Trophoblast cell (in vitro differentiated cells and primary cell): ENCODE measurements around the gene RORC.

ENCODE experiments used
- DNase-seq, 2 donors: peaks; one replicate each; pipeline ENCODE4 v3.0.0-alpha.2; 2016
- H2AFZ ChIP-seq: 2 replicates; pipeline ENCODE4 v1.6.1; 2013; ENCODE audit warnings: low read length, moderate library complexity, mild to moderate bottlenecking; ENCODE audit not compliant: insufficient read depth, poor library complexity
- H2AK5ac ChIP-seq: 2 replicates; pipeline ENCODE4 v1.6.1; 2013; ENCODE audit warnings: mild to moderate bottlenecking, low read length
- H2BK120ac ChIP-seq: 2 replicates; pipeline ENCODE4 v1.6.1; 2013; ENCODE audit warnings: low read length, mild to moderate bottlenecking, moderate library complexity; ENCODE audit not compliant: insufficient read depth, poor library complexity
- H2BK12ac ChIP-seq: 2 replicates; pipeline ENCODE4 v1.6.1; 2013; ENCODE audit warnings: mild to moderate bottlenecking, low read length, moderate library complexity
- H2BK5ac ChIP-seq: 2 replicates; pipeline ENCODE4 v1.6.1; 2013; ENCODE audit warnings: low read length, low read depth, moderate library complexity, mild to moderate bottlenecking; ENCODE audit not compliant: poor library complexity
- H3K14ac ChIP-seq: 2 replicates; pipeline ENCODE4 v1.6.1; 2013; ENCODE audit warnings: mild to moderate bottlenecking, low read length
- H3K18ac ChIP-seq: 2 replicates; pipeline ENCODE4 v1.6.1; 2013; ENCODE audit warnings: mild to moderate bottlenecking, low read length
- H3K23ac ChIP-seq: 2 replicates; pipeline ENCODE4 v1.6.1; 2013; ENCODE audit warnings: low read length
- H3K27ac ChIP-seq: 2 replicates; pipeline ENCODE4 v1.5.1; 2013; ENCODE audit warnings: low read depth, mild to moderate bottlenecking, inconsistent platforms, low read length, moderate library complexity
- H3K27me3 ChIP-seq: 2 replicates; pipeline ENCODE4 v1.6.1; 2013; ENCODE audit warnings: inconsistent platforms, mild to moderate bottlenecking, low read length, moderate library complexity; ENCODE audit not compliant: insufficient read depth
- H3K36me3 ChIP-seq, 2 experiments: 1 replicate in 1 of 2; 2 replicates in 1 of 2; pipeline ENCODE4 v1.6.1; 2013; ENCODE audit warnings: low read length in 2 of 2, mild to moderate bottlenecking in 2 of 2, moderate library complexity in 1 of 2; ENCODE audit not compliant: insufficient read depth in 2 of 2, control insufficient read depth in 1 of 2
- H3K4ac ChIP-seq: 2 replicates; pipeline ENCODE4 v1.6.1; 2013; ENCODE audit warnings: low read depth, mild to moderate bottlenecking, low read length, moderate library complexity
- H3K4me1 ChIP-seq, 2 experiments: 1 replicate in 1 of 2; 2 replicates in 1 of 2; pipeline ENCODE4 v1.6.1; 2013; ENCODE audit warnings: low read length in 2 of 2, mild to moderate bottlenecking in 2 of 2, moderate library complexity in 1 of 2; ENCODE audit not compliant: insufficient read depth in 2 of 2, control insufficient read depth in 1 of 2
- H3K4me2 ChIP-seq: 2 replicates; pipeline ENCODE4 v1.6.1; 2013; ENCODE audit warnings: inconsistent platforms, mild to moderate bottlenecking, low read length, moderate library complexity
- H3K4me3 ChIP-seq: 2 replicates; pipeline ENCODE4 v1.5.1; 2013; ENCODE audit warnings: mild to moderate bottlenecking, low read depth, low read length, inconsistent platforms
- H3K79me1 ChIP-seq: one replicate; pipeline ENCODE4 v1.6.1; 2013; ENCODE audit warnings: low read length
- H3K79me2 ChIP-seq: 2 replicates; pipeline ENCODE4 v1.6.1; 2013; ENCODE audit warnings: low read length, mild to moderate bottlenecking; ENCODE audit not compliant: control insufficient read depth, insufficient read depth, poor library complexity
- H3K9ac ChIP-seq: 2 replicates; pipeline ENCODE4 v1.6.1; 2013; ENCODE audit warnings: mild to moderate bottlenecking, low read length
- H3K9me3 ChIP-seq: 2 replicates; pipeline ENCODE4 v1.6.1; 2013; ENCODE audit warnings: low read depth, mild to moderate bottlenecking, control low read depth, inconsistent platforms, low read length; ENCODE audit not compliant: insufficient read depth
- H4K12ac ChIP-seq: 2 replicates; pipeline ENCODE4 v1.6.1; 2013; ENCODE audit warnings: low read depth, mild to moderate bottlenecking, low read length, moderate library complexity
- H4K8ac ChIP-seq: 2 replicates; pipeline ENCODE4 v1.6.1; 2013; ENCODE audit warnings: low read depth, mild to moderate bottlenecking, low read length, moderate library complexity
- H4K91ac ChIP-seq: one replicate; pipeline ENCODE4 v1.6.1; 2013; ENCODE audit warnings: low read depth, mild to moderate bottlenecking, low read length, moderate library complexity
- WGBS: extraction: QIAGEN DNeasy Blood & Tissue Kit; methylation state at CpG from one replicate; pipeline ENCODE4 v1.1.7; 2013; ENCODE audit warnings: missing lambda C conversion rate; ENCODE audit not compliant: insufficient read length, insufficient coverage; ENCODE audit errors: extremely low coverage; 5-methylcytosine and 5-hydroxymethylcytosine counted together

Gene RORC

GRCh38 chr1:151839082-151839412 lies 7.4 kb upstream of the RORC start:
- Histone ChIP-seq H3K9me3 (peaks cover 2% of the 10 kb centered on the region), H4K8ac (peak overlapping the region; percentile 17), H3K79me1 (peaks cover 16% of the 10 kb centered on the region), H3K4me2 (peak overlapping the region; percentile 59), H2AK5ac (no peak overlapping the region), H3K4me1 (peaks cover 24 to 31% of the 10 kb centered on the region in 2 experiments), H4K91ac (no peak overlapping the region), H3K23ac (no peak overlapping the region), H2BK120ac (no peak overlapping the region), H3K18ac (no peak overlapping the region), H3K36me3 (no peaks in the 10 kb centered on the region), H3K79me2 (peaks cover 8% of the 10 kb centered on the region), H3K14ac (peak overlapping the region; percentile 39), H3K4me3 (peak overlapping the region; percentile 55), H3K27me3 (peaks cover 21% of the 10 kb centered on the region), H3K9ac (no peak overlapping the region), H3K27ac (no peak overlapping the region), H3K4ac (no peak overlapping the region), H2AFZ (no peak overlapping the region), H2BK5ac (no peak overlapping the region), H2BK12ac (no peak overlapping the region), H4K12ac (no peak overlapping the region)
- WGBS: no CpG with 5 or more reads among the region's 16 CpGs
- no peak for DNase-seq

DNA sequence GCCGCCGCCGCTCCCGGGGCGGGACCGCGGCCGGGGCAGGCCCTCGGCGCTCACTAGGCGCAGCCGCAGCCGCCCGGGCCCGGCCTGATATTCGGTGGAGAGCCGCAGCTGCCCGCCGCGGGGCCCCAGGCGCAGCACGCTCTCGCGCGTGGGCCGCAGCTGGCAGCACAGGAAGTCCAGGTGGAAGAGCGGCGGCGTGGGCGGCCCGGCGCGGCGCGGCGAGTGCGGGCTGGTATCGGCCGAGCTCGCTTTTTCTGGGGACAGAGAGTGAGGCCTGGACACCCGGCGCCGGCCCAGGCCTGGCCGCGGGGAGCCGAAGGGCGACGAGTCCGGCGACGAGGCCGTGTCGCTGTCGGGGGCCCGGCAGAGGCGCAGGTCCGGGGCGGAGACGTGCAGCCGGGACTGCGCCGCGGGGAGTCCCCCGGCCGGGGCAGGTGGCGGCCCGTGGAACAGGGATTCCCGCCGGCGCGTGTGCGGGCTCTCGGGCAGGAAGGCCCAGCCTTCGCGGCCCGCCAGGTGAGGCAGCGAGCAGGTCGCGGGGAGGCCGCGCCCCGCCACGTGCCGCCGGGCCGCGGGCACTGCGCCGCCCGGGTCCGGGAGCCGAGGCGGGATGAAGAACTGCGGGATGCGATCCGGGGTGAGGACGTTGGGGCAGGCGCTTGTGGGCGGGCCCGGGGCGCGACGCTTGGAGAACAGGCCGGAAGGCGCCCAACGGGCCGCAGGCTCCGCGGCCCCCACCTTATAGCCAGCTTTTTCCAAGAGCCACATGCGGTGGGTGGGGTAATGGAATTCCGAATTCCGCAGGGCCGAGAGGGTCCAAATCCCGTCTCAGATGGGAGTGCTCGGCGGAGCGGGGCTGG lies 6.8 kb upstream of the RORC start:
- Histone ChIP-seq H4K91ac (peak overlapping the region; percentile 73), H3K23ac (no peak overlapping the region), H3K4me3 (peak overlapping the region; percentile 55), H3K4me2 (peak overlapping the region; percentile 59), H2BK12ac (no peak overlapping the region), H3K4me1 (peaks cover 24 to 31% of the 10 kb centered on the region in 2 experiments), H3K9me3 (peaks cover 2% of the 10 kb centered on the region), H3K36me3 (no peaks in the 10 kb centered on the region), H3K9ac (no peak overlapping the region), H2AFZ (peak overlapping the region; percentile 69), H3K27me3 (peaks cover 21% of the 10 kb centered on the region), H3K79me2 (peaks cover 8% of the 10 kb centered on the region), H3K79me1 (peaks cover 16% of the 10 kb centered on the region), H2AK5ac (no peak overlapping the region), H3K4ac (peak overlapping the region; percentile 23), H4K8ac (peak overlapping the region; percentile 73), H2BK120ac (no peak overlapping the region), H3K27ac (no peak overlapping the region), H2BK5ac (no peak overlapping the region), H3K14ac (peak overlapping the region; percentile 59), H3K18ac (peak overlapping the region; percentile 14), H4K12ac (peak overlapping the region; percentile 17)
- WGBS: no CpG with 5 or more reads among the region's 117 CpGs
- DNase-seq: no peak

DNA sequence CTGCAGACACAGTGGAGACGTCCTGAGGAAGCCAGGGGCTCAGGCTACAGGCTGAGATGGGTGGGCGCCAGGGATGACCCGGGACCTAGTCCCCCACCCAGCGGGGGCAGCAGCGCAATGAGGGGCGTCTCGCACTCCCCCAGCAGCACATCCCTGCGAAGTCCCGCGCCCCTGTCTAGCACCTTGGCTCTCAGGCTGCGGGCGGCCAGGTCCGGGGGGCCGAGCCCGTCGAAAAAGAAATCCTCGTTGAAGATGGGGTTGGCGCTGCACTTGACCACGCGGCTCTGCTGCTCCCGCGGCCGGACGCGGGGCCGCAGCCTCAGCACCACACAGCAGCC lies 6.3 kb upstream of the RORC start:
- Histone ChIP-seq H3K27me3 (peaks cover 21% of the 10 kb centered on the region), H3K18ac (peak overlapping the region; percentile 40), H3K4ac (no peak overlapping the region), H3K4me3 (no peak overlapping the region), H3K27ac (no peak overlapping the region), H3K9me3 (peaks cover 2% of the 10 kb centered on the region), H3K23ac (no peak overlapping the region), H2BK12ac (peak overlapping the region; percentile 39), H2BK120ac (peak overlapping the region; percentile 60), H3K4me1 (peaks cover 24 to 31% of the 10 kb centered on the region in 2 experiments), H3K4me2 (peak overlapping the region; percentile 59), H2BK5ac (no peak overlapping the region), H3K79me1 (peaks cover 16% of the 10 kb centered on the region), H3K36me3 (no peaks in the 10 kb centered on the region), H4K8ac (peak overlapping the region; percentile 73), H3K79me2 (peaks cover 8% of the 10 kb centered on the region), H4K91ac (peak overlapping the region; percentile 73), H2AFZ (peak overlapping the region; percentile 69), H3K14ac (peak overlapping the region; percentile 19), H4K12ac (peak overlapping the region; percentile 63), H2AK5ac (peak overlapping the region; percentile 75), H3K9ac (no peak overlapping the region)
- DNase-seq: no peak
- WGBS: no CpG with 5 or more reads among the region's 26 CpGs

- Histone ChIP-seq H3K4me2 (no peak overlapping the region), H3K4me3 (no peak overlapping the region), H3K4me1 (peaks cover 24 to 31% of the 10 kb centered on the region in 2 experiments), H3K36me3 (no peaks in the 10 kb centered on the region), H2AFZ (no peak overlapping the region), H3K18ac (no peak overlapping the region), H2AK5ac (no peak overlapping the region), H3K27me3 (peaks cover 21% of the 10 kb centered on the region), H2BK5ac (peak overlapping the region; percentile 4), H4K12ac (no peak overlapping the region), H3K4ac (no peak overlapping the region), H3K27ac (no peak overlapping the region), H4K8ac (no peak overlapping the region), H3K79me1 (peaks cover 16% of the 10 kb centered on the region), H3K14ac (no peak overlapping the region), H2BK12ac (no peak overlapping the region), H3K9me3 (peaks cover 2% of the 10 kb centered on the region), H2BK120ac (no peak overlapping the region), H3K79me2 (peaks cover 8% of the 10 kb centered on the region), H3K9ac (no peak overlapping the region), H3K23ac (no peak overlapping the region), H4K91ac (peak overlapping the region; percentile 15)
- no CpG with 5 or more reads among the region's 3 CpGs for WGBS
- no peak for DNase-seq
Measured at GRCh38 chr1:151837197-151837596, 5.6 kb upstream of the RORC start.
